ENCODE data around the gene NPFFR2.

DNA sequence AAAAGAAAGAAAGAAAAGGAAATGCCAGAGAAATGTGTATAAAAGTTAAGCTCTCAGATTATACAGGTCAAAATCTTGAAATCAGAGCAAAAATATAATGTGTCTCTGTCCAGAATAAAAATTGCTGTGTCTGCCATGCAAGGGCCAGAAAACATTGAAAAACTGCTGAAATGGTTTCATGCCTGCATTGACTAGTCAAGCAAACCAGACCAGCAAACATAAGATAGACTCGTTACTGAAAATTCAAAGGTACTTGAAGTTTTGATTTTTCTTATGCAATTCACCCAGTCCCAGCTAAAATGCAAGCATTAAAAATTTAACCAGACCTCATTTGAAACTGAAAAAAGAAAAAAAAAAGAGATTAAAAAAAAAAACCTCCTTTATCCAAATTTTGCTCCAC, 37.2 kb upstream of the NPFFR2 start:
- TF ChIP-seq HEY1 (CRISPR knock-in tag; IDR thresholded peaks at IDR 0.05; ENCODE audit: borderline replicate concordance) (no peak), HDAC6 (IDR thresholded peaks at IDR 0.05; ENCODE audit: low read depth, low read length) (no peak), EZH2 (IDR thresholded peaks at IDR 0.05; ENCODE audit: borderline replicate concordance, low read depth, low read length) (no peak), NRF1 (conservative IDR thresholded peaks at IDR 0.05 in 1 of 2, IDR thresholded peaks at IDR 0.05 in 1 of 2) (no peak)
- TF ChIP-seq, protein P1, sequence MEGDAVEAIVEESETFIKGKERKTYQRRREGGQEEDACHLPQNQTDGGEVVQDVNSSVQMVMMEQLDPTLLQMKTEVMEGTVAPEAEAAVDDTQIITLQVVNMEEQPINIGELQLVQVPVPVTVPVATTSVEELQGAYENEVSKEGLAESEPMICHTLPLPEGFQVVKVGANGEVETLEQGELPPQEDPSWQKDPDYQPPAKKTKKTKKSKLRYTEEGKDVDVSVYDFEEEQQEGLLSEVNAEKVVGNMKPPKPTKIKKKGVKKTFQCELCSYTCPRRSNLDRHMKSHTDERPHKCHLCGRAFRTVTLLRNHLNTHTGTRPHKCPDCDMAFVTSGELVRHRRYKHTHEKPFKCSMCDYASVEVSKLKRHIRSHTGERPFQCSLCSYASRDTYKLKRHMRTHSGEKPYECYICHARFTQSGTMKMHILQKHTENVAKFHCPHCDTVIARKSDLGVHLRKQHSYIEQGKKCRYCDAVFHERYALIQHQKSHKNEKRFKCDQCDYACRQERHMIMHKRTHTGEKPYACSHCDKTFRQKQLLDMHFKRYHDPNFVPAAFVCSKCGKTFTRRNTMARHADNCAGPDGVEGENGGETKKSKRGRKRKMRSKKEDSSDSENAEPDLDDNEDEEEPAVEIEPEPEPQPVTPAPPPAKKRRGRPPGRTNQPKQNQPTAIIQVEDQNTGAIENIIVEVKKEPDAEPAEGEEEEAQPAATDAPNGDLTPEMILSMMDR (IDR thresholded peaks at IDR 0.05 in 2 of 3, conservative IDR thresholded peaks at IDR 0.05 in 1 of 3; ENCODE audit: insufficient read depth in 2 of 3, low read depth in 1 of 3, low read length in 3 of 3): no peak
